Measurements from ENCODE around the gene TSPAN5. TPM values are rescaled to one million over a fixed set of nuclear protein-coding genes. Genes with fewer than 3 reads are reported as not detected.

The TSPAN5 gene
- total and polyA plus RNA-seq, 2 of the 4 experiments (the other 2 are of a cell fraction) = 64.8 to 79.6 TPM

DNA sequence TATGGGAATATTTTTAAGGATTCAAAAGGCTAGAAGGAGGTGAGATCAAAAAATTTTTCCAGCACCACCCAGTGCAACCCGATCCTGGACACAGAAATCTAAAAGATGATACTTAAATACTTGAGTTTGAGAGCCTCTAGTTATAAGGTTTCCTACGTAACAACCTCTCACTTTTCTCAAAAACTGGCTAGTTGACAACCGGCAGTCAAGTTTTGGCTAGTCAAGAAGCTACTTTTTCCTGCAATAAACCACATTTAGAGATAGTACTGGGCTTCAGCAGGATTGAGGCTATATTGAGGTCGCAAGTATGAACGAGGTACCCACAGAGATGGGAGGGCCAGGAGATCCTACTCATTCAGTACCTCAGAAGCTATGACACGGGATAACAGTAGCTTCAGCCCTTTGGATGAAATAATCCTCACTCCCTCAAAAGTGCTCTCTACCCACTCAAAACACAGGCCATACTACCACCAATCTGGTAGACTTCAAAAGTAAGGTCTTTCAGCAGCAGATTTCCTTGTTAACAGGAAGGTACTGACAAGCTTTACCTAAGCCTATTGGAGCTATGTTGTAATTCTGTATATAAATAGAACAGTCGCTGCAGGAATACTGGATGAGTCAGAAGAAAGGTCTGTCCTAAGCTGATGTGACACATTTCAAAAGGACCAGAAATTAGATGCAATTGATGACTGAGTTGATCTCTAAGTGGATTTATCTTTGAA, 1.5 kb upstream of the TSPAN5 start:
- Histone ChIP-seq H3K9ac (ENCODE audit: low read depth, low read length) (no peak overlapping the region), H3K23ac (ENCODE audit: low read depth, low read length) (peak overlapping the region; percentile 96; the same call in 1 of the 2 replicates), H3K27ac (ENCODE audit: insufficient read depth, low read length) (no peak overlapping the region), H3K27me3 (ENCODE audit: control insufficient read depth, insufficient read depth, low read length) (no peaks in the 10 kb centered on the region), H4K8ac (ENCODE audit: low read depth in 2 of 2, low read length in 2 of 2) (peak overlapping the region in 1 of 2 experiments; percentile 90; a peak in 1 of 4 replicates), H3K4me1 (ENCODE audit: control insufficient read depth, insufficient read depth, low read length) (peaks cover 19% of the 10 kb centered on the region), H2BK5ac (ENCODE audit: low read depth, low read length, poor library complexity, severe bottlenecking) (peak overlapping the region; percentile 17), H3K36me3 (ENCODE audit: control insufficient read depth, insufficient read depth, low read length) (no peaks in the 10 kb centered on the region), H4K5ac (ENCODE audit: low read depth, low read length) (no peak overlapping the region), H2BK20ac (ENCODE audit: low read depth, low read length) (peak overlapping the region; percentile 89; the same call in 1 of the 2 replicates), H2AK5ac (ENCODE audit: low read depth, low read length) (peak overlapping the region; percentile 95; the same call in 1 of the 2 replicates), H3K9me1 (ENCODE audit: insufficient read depth, low read length) (peaks cover 7% of the 10 kb centered on the region), H4K91ac (ENCODE audit: insufficient read depth, low read depth, low read length) (no peak overlapping the region), H3K18ac (ENCODE audit: low read depth, low read length) (peak overlapping the region; percentile 52), H2BK15ac (ENCODE audit: low read depth, low read length) (peak overlapping the region; percentile 75; the same call in 1 of the 3 replicates), H3K4ac (ENCODE audit: low read depth, low read length) (peak overlapping the region; percentile 97), H4K20me1 (ENCODE audit: insufficient read depth, low read length) (peaks cover 8% of the 10 kb centered on the region; the same call in 1 of the 2 replicates), H3K14ac (replicated peaks; ENCODE audit: low read depth, low read length) (peak overlapping the region; percentile 82; the same call in 1 of the 2 replicates), H3K9me3 (ENCODE audit: control insufficient read depth, insufficient read depth, low read length) (no peaks in the 10 kb centered on the region), H3K4me2 (ENCODE audit: low read depth, low read length) (peak overlapping the region; percentile 91), H2AK9ac (replicated peaks; ENCODE audit: low read depth, low read length, poor library complexity) (no peak overlapping the region), H2AFZ (replicated peaks; ENCODE audit: low read length, poor library complexity) (no peak overlapping the region), H3K79me1 (ENCODE audit: low read depth in 1 of 2, low read length in 2 of 2) (peaks cover 6 to 45% of the 10 kb centered on the region in 2 experiments; a peak in 3 of 4 replicates), H3K56ac (ENCODE audit: extremely low read depth, insufficient read depth, low read length) (no peak overlapping the region; the same call in 1 of the 2 replicates), H2BK120ac (ENCODE audit: low read depth, low read length) (peak overlapping the region; percentile 72; the same call in 1 of the 2 replicates), H3K4me3 (ENCODE audit: insufficient read depth, low read depth, low read length) (no peak overlapping the region)
- dilution Hi-C loops (cut with HindIII; ENCODE audit: low sequenced_read_pairs, unreplicated experiment) (no loop called here), in situ Hi-C loops (cut with MboI; ENCODE audit: low sequenced_read_pairs) (loop anchor here (5.0 to 25.0 kb wide), 5 partner anchors 193 to 498 kb away; partner anchors contain the start of genes EIF4E and RAP1GDS1), intact Hi-C loops (cut with micrococcal nuclease) (loop anchor here (5.0 to 10.0 kb wide), 6 partner anchors 113 to 802 kb away; partner anchors contain the start of genes ADH5 and METAP1)
- 60% methylated on average over 1 of the region's 7 CpGs; no CpG with 5 or more reads in 1 of the 2 experiments for WGBS, 2 experiments (ENCODE audit: extremely low coverage in 2 of 2, insufficient read length in 1 of 2)
- no peak for ATAC-seq (ENCODE audit: low read depth)
- POLR2A ChIA-PET (ENCODE audit: unreplicated experiment) = no interaction called here
- no TSS peak for BruUV-seq (replicated peaks)
- CTCF ChIA-PET = interaction anchor here (0.6 to 1.3 kb wide), 4 partner anchors 192 to 803 kb away, joined by 3 to 8 read pairs (median 3); partner anchors contain the start of gene METAP1
- DNase-seq = peak; percentile 58
- TF ChIP-seq, protein P1, sequence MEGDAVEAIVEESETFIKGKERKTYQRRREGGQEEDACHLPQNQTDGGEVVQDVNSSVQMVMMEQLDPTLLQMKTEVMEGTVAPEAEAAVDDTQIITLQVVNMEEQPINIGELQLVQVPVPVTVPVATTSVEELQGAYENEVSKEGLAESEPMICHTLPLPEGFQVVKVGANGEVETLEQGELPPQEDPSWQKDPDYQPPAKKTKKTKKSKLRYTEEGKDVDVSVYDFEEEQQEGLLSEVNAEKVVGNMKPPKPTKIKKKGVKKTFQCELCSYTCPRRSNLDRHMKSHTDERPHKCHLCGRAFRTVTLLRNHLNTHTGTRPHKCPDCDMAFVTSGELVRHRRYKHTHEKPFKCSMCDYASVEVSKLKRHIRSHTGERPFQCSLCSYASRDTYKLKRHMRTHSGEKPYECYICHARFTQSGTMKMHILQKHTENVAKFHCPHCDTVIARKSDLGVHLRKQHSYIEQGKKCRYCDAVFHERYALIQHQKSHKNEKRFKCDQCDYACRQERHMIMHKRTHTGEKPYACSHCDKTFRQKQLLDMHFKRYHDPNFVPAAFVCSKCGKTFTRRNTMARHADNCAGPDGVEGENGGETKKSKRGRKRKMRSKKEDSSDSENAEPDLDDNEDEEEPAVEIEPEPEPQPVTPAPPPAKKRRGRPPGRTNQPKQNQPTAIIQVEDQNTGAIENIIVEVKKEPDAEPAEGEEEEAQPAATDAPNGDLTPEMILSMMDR (conservative IDR thresholded peaks at IDR 0.05; ENCODE audit: low read depth, low read length) = no peak
- TF ChIP-seq, protein P2, sequence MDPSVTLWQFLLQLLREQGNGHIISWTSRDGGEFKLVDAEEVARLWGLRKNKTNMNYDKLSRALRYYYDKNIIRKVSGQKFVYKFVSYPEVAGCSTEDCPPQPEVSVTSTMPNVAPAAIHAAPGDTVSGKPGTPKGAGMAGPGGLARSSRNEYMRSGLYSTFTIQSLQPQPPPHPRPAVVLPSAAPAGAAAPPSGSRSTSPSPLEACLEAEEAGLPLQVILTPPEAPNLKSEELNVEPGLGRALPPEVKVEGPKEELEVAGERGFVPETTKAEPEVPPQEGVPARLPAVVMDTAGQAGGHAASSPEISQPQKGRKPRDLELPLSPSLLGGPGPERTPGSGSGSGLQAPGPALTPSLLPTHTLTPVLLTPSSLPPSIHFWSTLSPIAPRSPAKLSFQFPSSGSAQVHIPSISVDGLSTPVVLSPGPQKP (IDR thresholded peaks at IDR 0.05; ENCODE audit: borderline replicate concordance, low read depth, low read length) = no peak
- TF ChIP-seq RFX5 (IDR thresholded peaks at IDR 0.05; ENCODE audit: low read depth, low read length) (no peak), BHLHE40 (IDR thresholded peaks at IDR 0.05; ENCODE audit: low read depth, low read length) (no peak), RAD21 (IDR thresholded peaks at IDR 0.05; ENCODE audit: low read length) (no peak), CHD1 (IDR thresholded peaks at IDR 0.05; ENCODE audit: low read depth, low read length) (no peak), MXI1 (IDR thresholded peaks at IDR 0.05; ENCODE audit: borderline replicate concordance, low read depth, low read length) (no peak), SMC3 (IDR thresholded peaks at IDR 0.05; ENCODE audit: low read depth, low read length) (no peak), CEBPB (IDR thresholded peaks at IDR 0.05; ENCODE audit: low read depth, low read length) (peak; percentile 82), FOS (IDR thresholded peaks at IDR 0.05; ENCODE audit: low read depth, low read length) (peak; percentile 42; the same call in 1 of the 2 replicates), NFE2L2 (IDR thresholded peaks at IDR 0.05; ENCODE audit: low read depth, low read length) (no peak), POLR2A (IDR thresholded peaks at IDR 0.05; ENCODE audit: low read depth, low read length) (no peak)
- TF ChIP-seq, protein P3, sequence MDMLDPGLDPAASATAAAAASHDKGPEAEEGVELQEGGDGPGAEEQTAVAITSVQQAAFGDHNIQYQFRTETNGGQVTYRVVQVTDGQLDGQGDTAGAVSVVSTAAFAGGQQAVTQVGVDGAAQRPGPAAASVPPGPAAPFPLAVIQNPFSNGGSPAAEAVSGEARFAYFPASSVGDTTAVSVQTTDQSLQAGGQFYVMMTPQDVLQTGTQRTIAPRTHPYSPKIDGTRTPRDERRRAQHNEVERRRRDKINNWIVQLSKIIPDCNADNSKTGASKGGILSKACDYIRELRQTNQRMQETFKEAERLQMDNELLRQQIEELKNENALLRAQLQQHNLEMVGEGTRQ (IDR thresholded peaks at IDR 0.05; ENCODE audit: low read depth, low read length) = no peak

Data from IMR-90 (cell line).